IMR-90 (cell line): ENCODE data around the gene RAB30. TPM values are rescaled to one million over a fixed set of nuclear protein-coding genes. Genes with fewer than 3 reads are reported as not detected.

Source experiments
- ATAC-seq: fragments of 200-7000 bp; cut with Tn5 transposase; 2 replicates; pipeline ENCODE4 v1.9.1; 2020; ENCODE audit warnings: low read depth, mild to moderate bottlenecking, moderate library complexity
- BruUV-seq: library from RNA; stranded (reverse); fragments of 400-500 nt; replicated peaks from 2 replicates; lab custom pipeline; 2021; lab: Mats Ljungman, UMichigan
- CTCF ChIA-PET: fragments of 300-600 bp; formaldehyde crosslinking; extraction: SDS; loops from one replicate; lab custom pipeline; 2021; ENCODE audit warnings: antibody characterized with exemption; lab: Yijun Ruan, JAX
- POLR2A ChIA-PET: fragments of 300-600 bp; sonication (Branson Sonifier 250); formaldehyde crosslinking; loops from one replicate; lab custom pipeline; 2022; ENCODE audit warnings: antibody characterized with exemption; ENCODE audit not compliant: unreplicated experiment; lab: Charles Lee
- DNase-seq: peaks from one replicate; pipeline ENCODE4 v3.0.0; 2013
- H2AFZ ChIP-seq: replicated peaks from 2 replicates; pipeline ENCODE3; 2013; ENCODE audit warnings: low read length, mild to moderate bottlenecking; ENCODE audit not compliant: poor library complexity
- H2AK5ac ChIP-seq: 2 replicates; pipeline ENCODE4 v1.6.1; 2013; ENCODE audit warnings: low read depth, low read length, inconsistent platforms
- H2AK9ac ChIP-seq: replicated peaks from 2 replicates; pipeline ENCODE3; 2013; ENCODE audit warnings: mild to moderate bottlenecking, low read depth, low read length, moderate library complexity; ENCODE audit not compliant: poor library complexity
- H2BK120ac ChIP-seq: 2 replicates; pipeline ENCODE4 v1.6.1; 2013; ENCODE audit warnings: low read depth, low read length, inconsistent platforms
- H2BK15ac ChIP-seq: 3 replicates; pipeline ENCODE4 v1.6.1; 2013; ENCODE audit warnings: low read depth, low read length, inconsistent platforms
- H2BK20ac ChIP-seq: 2 replicates; pipeline ENCODE4 v1.6.1; 2013; ENCODE audit warnings: low read depth, mild to moderate bottlenecking, inconsistent platforms, low read length, moderate library complexity
- H2BK5ac ChIP-seq: 2 replicates; pipeline ENCODE4 v1.6.1; 2013; ENCODE audit warnings: mild to moderate bottlenecking, low read depth, low read length, inconsistent platforms; ENCODE audit not compliant: poor library complexity, severe bottlenecking
- H3K14ac ChIP-seq: replicated peaks from 2 replicates; pipeline ENCODE4 v1.6.1; 2013; ENCODE audit warnings: low read depth, low read length, inconsistent platforms
- H3K18ac ChIP-seq: 2 replicates; pipeline ENCODE4 v1.6.1; 2013; ENCODE audit warnings: low read depth, low read length, control low read depth
- H3K23ac ChIP-seq: 2 replicates; pipeline ENCODE4 v1.6.1; 2013; ENCODE audit warnings: low read depth, low read length, inconsistent platforms
- H3K27ac ChIP-seq: 2 replicates; pipeline ENCODE4 v1.5.1; 2013; ENCODE audit warnings: mild to moderate bottlenecking, control low read depth, low read length; ENCODE audit not compliant: insufficient read depth
- H3K27me3 ChIP-seq: 2 replicates; pipeline ENCODE4 v1.6.1; 2013; ENCODE audit warnings: low read length; ENCODE audit not compliant: control insufficient read depth, insufficient read depth
- H3K36me3 ChIP-seq: 2 replicates; pipeline ENCODE4 v1.6.1; 2013; ENCODE audit warnings: low read length, mixed read lengths; ENCODE audit not compliant: control insufficient read depth, insufficient read depth
- H3K4ac ChIP-seq: 2 replicates; pipeline ENCODE4 v1.6.1; 2013; ENCODE audit warnings: low read depth, low read length, inconsistent platforms
- H3K4me1 ChIP-seq: 2 replicates; pipeline ENCODE4 v1.6.1; 2013; ENCODE audit warnings: low read length, mixed read lengths; ENCODE audit not compliant: control insufficient read depth, insufficient read depth
- H3K4me2 ChIP-seq: 2 replicates; pipeline ENCODE4 v1.6.1; 2013; ENCODE audit warnings: low read depth, mild to moderate bottlenecking, control low read depth, low read length, moderate library complexity
- H3K4me3 ChIP-seq: 2 replicates; pipeline ENCODE4 v1.5.1; 2013; ENCODE audit warnings: low read depth, mild to moderate bottlenecking, control low read depth, low read length, moderate library complexity; ENCODE audit not compliant: insufficient read depth
- H3K56ac ChIP-seq: 2 replicates; pipeline ENCODE4 v1.6.1; 2013; ENCODE audit warnings: low read length, inconsistent platforms; ENCODE audit not compliant: insufficient read depth; ENCODE audit errors: extremely low read depth
- H3K79me1 ChIP-seq, 2 experiments: 2 replicates each; pipeline ENCODE4 v1.6.1; 2013; ENCODE audit warnings: low read length in 2 of 2, inconsistent platforms in 1 of 2, low read depth in 1 of 2
- H3K9ac ChIP-seq: 2 replicates; pipeline ENCODE4 v1.6.1; 2013; ENCODE audit warnings: low read depth, low read length, control low read depth
- H3K9me1 ChIP-seq: 2 replicates; pipeline ENCODE4 v1.6.1; 2013; ENCODE audit warnings: low read length, inconsistent platforms; ENCODE audit not compliant: insufficient read depth
- H3K9me3 ChIP-seq: 2 replicates; pipeline ENCODE4 v1.6.1; 2013; ENCODE audit warnings: low read length; ENCODE audit not compliant: control insufficient read depth, insufficient read depth
- H4K20me1 ChIP-seq: 2 replicates; pipeline ENCODE4 v1.6.1; 2013; ENCODE audit warnings: low read length, inconsistent platforms; ENCODE audit not compliant: insufficient read depth
- H4K5ac ChIP-seq: 2 replicates; pipeline ENCODE4 v1.6.1; 2013; ENCODE audit warnings: mild to moderate bottlenecking, low read depth, low read length, control low read depth
- H4K8ac ChIP-seq, 2 experiments: 2 replicates each; pipeline ENCODE4 v1.6.1; 2013; ENCODE audit warnings: low read depth in 2 of 2, low read length in 2 of 2, control low read depth in 1 of 2, inconsistent platforms in 1 of 2
- H4K91ac ChIP-seq: 2 replicates; pipeline ENCODE4 v1.6.1; 2013; ENCODE audit warnings: low read depth, low read length, inconsistent platforms; ENCODE audit not compliant: insufficient read depth
- BHLHE40 ChIP-seq: fragments of 150-350 bp; IDR thresholded peaks from 2 replicates; pipeline ENCODE4 v1.6.1; 2016; ENCODE audit warnings: mild to moderate bottlenecking, low read depth, low read length
- CTCF ChIP-seq: conservative IDR thresholded peaks from 2 replicates; pipeline ENCODE4 v1.5.1; 2012; ENCODE audit warnings: mild to moderate bottlenecking, low read depth, low read length, improper control_type of control experiment
- FOS ChIP-seq: fragments of 150-350 bp; IDR thresholded peaks from 2 replicates; pipeline ENCODE4 v1.6.1; 2016; ENCODE audit warnings: low read depth, low read length
- MAFK ChIP-seq: IDR thresholded peaks from 2 replicates; pipeline ENCODE4 v1.6.1; 2012; ENCODE audit warnings: low read depth, low read length, improper control_type of control experiment
- MAZ ChIP-seq: IDR thresholded peaks from 2 replicates; pipeline ENCODE4 v1.6.1; 2012; ENCODE audit warnings: low read depth, mild to moderate bottlenecking, low read length, improper control_type of control experiment, moderate library complexity, borderline replicate concordance
- MXI1 ChIP-seq: IDR thresholded peaks from 2 replicates; pipeline ENCODE4 v1.6.1; 2012; ENCODE audit warnings: low read depth, mild to moderate bottlenecking, low read length, moderate library complexity, borderline replicate concordance
- NFE2L2 ChIP-seq: fragments of 150-350 bp; IDR thresholded peaks from 2 replicates; pipeline ENCODE4 v1.6.1; 2016; ENCODE audit warnings: low read depth, mild to moderate bottlenecking, low read length
- POLR2A ChIP-seq: IDR thresholded peaks from 2 replicates; pipeline ENCODE4 v1.6.1; 2012; ENCODE audit warnings: mild to moderate bottlenecking, low read depth, low read length
- RCOR1 ChIP-seq: IDR thresholded peaks from 2 replicates; pipeline ENCODE4 v1.6.1; 2012; ENCODE audit warnings: mild to moderate bottlenecking, low read length, improper control_type of control experiment; ENCODE audit not compliant: insufficient replicate concordance
- RFX5 ChIP-seq: IDR thresholded peaks from 2 replicates; pipeline ENCODE4 v1.8.0; 2012; ENCODE audit warnings: low read depth, mild to moderate bottlenecking, low read length, moderate library complexity
- SMC3 ChIP-seq: fragments of 150-350 bp; IDR thresholded peaks from 2 replicates; pipeline ENCODE4 v1.6.1; 2016; ENCODE audit warnings: low read depth, mild to moderate bottlenecking, antibody characterized with exemption, low read length, moderate library complexity
- USF2 ChIP-seq: fragments of 150-350 bp; IDR thresholded peaks from 2 replicates; pipeline ENCODE4 v1.6.1; 2017; ENCODE audit warnings: mild to moderate bottlenecking, antibody characterized with exemption, low read length, low read depth
- WGBS, 2 experiments: methylation state at CpG; one replicate each; pipeline versions ENCODE4 v1.1.5 to v1.1.7; 2013; ENCODE audit warnings: missing lambda C conversion rate in 2 of 2; ENCODE audit not compliant: insufficient read length in 1 of 2; ENCODE audit errors: extremely low coverage in 2 of 2; 5-methylcytosine and 5-hydroxymethylcytosine counted together
- dilution Hi-C: fragments of 300-500 bp; cut with HindIII; formaldehyde crosslinking; loops from one replicate; pipeline ENCODE4 v1.14.3; 2018; ENCODE audit warnings: low sequenced_read_pairs; ENCODE audit not compliant: unreplicated experiment
- in situ Hi-C: fragments of 300-500 bp; cut with MboI; formaldehyde crosslinking; loops from 3 replicates; pipeline ENCODE4 v1.14.3; 2019; ENCODE audit warnings: low sequenced_read_pairs, inconsistent platforms, mixed read lengths
- intact Hi-C: fragments of 100-400 bp; cut with micrococcal nuclease; formaldehyde crosslinking; loops from 2 replicates; pipeline ENCODE4 v1.10.0; 2022
- polyA plus RNA-seq, 3 experiments: library from polyadenylated mRNA; depleted of rRNA; stranded (reverse); fragments of >200 nt; gene quantifications; 2 replicates each; pipeline ENCODE4 v1.2.3, GENCODE V29; 2012; ENCODE audit warnings: low replicate concordance in 1 of 3
- total RNA-seq: library from RNA; depleted of rRNA; stranded (reverse); fragments of >200 nt; gene quantifications from 2 replicates; pipeline ENCODE4 v1.2.3, GENCODE V29; 2012

Gene RAB30
- total and polyA plus RNA-seq, 2 of the 4 experiments (the other 2 are of a cell fraction): 7.2 to 25.6 TPM

DNA sequence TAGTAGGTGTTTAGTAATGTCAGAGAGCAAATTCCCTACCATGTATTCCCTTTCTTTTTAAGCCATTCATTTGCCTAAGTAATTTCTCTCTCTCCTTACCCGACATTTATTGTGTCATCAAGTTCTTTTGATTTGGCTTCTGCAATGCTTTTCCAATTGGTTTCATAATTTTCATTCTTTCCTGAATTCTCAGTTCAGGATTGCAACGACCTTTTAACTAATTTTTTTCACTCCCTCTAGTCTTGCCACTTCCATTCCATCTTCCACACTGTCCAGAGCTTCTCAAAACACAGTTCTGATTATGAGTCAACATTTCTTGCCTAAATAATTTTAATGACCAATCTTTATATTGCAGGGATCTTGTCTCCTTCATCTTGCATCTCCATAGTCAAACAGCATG lies 41.2 kb upstream of the RAB30 start:
- ATAC-seq: no peak
- no peak overlapping the region for H3K56ac ChIP-seq
- no peak overlapping the region for H2BK5ac ChIP-seq
- H3K4me2 ChIP-seq: no peak overlapping the region
- intact Hi-C loops (no loop called here), in situ Hi-C loops (no loop called here), dilution Hi-C loops (no loop called here)
- no peak overlapping the region for H2BK15ac ChIP-seq
- no peak for DNase-seq
- H3K79me1 ChIP-seq: no peaks in the 10 kb centered on the region
- H3K9ac ChIP-seq: no peak overlapping the region
- H2AK9ac ChIP-seq: no peak overlapping the region
- no peaks in the 10 kb centered on the region for H3K9me1 ChIP-seq
- ChIA-PET POLR2A (no interaction called here), CTCF (no interaction called here)
- H4K91ac ChIP-seq: no peak overlapping the region
- no peak overlapping the region for H3K18ac ChIP-seq
- H2AK5ac ChIP-seq: no peak overlapping the region
- no peaks in the 10 kb centered on the region for H3K9me3 ChIP-seq
- H3K36me3 ChIP-seq: no peaks in the 10 kb centered on the region
- no peaks in the 10 kb centered on the region for H4K20me1 ChIP-seq
- H2BK120ac ChIP-seq: no peak overlapping the region
- no peak overlapping the region for H3K23ac ChIP-seq
- H4K8ac ChIP-seq: no peak overlapping the region
- no peak overlapping the region for H3K27ac ChIP-seq
- H3K4ac ChIP-seq: no peak overlapping the region
- 61% methylated on average over 2 of the region's 2 CpGs; no CpG with 5 or more reads in 1 of the 2 experiments for WGBS, 2 experiments
- H2AFZ ChIP-seq: no peak overlapping the region
- no peak overlapping the region for H2BK20ac ChIP-seq
- BruUV-seq: no TSS peak
- TF ChIP-seq USF2 (no peak), MAZ (no peak), CTCF (no peak), RCOR1 (no peak), NFE2L2 (no peak), MXI1 (no peak), FOS (no peak), SMC3 (no peak), BHLHE40 (no peak), POLR2A (no peak), RFX5 (no peak), MAFK (no peak)
- peaks cover 2% of the 10 kb centered on the region; the same call in 1 of the 2 replicates for H3K27me3 ChIP-seq
- H3K14ac ChIP-seq: no peak overlapping the region
- no peak overlapping the region for H3K4me3 ChIP-seq
- H3K4me1 ChIP-seq: peaks cover 4% of the 10 kb centered on the region
- H4K5ac ChIP-seq: no peak overlapping the region
